HCT116 (cell line): ENCODE results near the gene PXT1. TPM values are rescaled to one million over a fixed set of nuclear protein-coding genes. Genes with fewer than 3 reads are reported as not detected.

Source experiments
- ATAC-seq: fragments of 200-7000 bp; cut with Tn5 transposase; 2 replicates; pipeline ENCODE4 v1.9.1; 2020; ENCODE audit warnings: mild to moderate bottlenecking, moderate library complexity
- BruUV-seq: library from RNA; stranded (reverse); fragments of 400-500 nt; replicated peaks from 2 replicates; lab custom pipeline; 2021; lab: Mats Ljungman, UMichigan
- CTCF ChIA-PET: fragments of 300-600 bp; sonication (Branson Sonifier 250); formaldehyde crosslinking; loops from one replicate; lab custom pipeline; 2021; ENCODE audit warnings: antibody characterized with exemption; lab: Charles Lee
- POLR2A ChIA-PET: fragments of 300-600, 350-600 bp; sonication (Branson Sonifier 250); formaldehyde crosslinking; loops from one replicate; lab custom pipeline; 2021; ENCODE audit warnings: antibody characterized with exemption; lab: Charles Lee
- RAD21 ChIA-PET, 2 experiments: fragments of 300-600 bp; sonication (Branson Sonifier 250); formaldehyde crosslinking; loops; one replicate each; lab custom pipeline; 2023; ENCODE audit warnings: low total read pairs in 2 of 2; ENCODE audit not compliant: uncharacterized antibody in 2 of 2, unreplicated experiment in 2 of 2, low non-redundant PET in 1 of 2; lab: Charles Lee
- DNase-seq: peaks from one replicate; pipeline ENCODE4 v3.0.0-alpha.2; 2010; ENCODE audit warnings: low read depth, low spot score
- H2AFZ ChIP-seq: fragments of 200-600 bp; shearing (Covaris generic), sonication (generic); 2 replicates; pipeline ENCODE4 v1.6.1; 2017; ENCODE audit warnings: low read depth, mixed run types, mixed read lengths, antibody characterized with exemption, low read length; ENCODE audit not compliant: poor library complexity, severe bottlenecking
- H3K27ac ChIP-seq: 2 replicates; pipeline ENCODE4 v1.5.1; 2012; ENCODE audit warnings: low read depth, low read length
- H3K27me3 ChIP-seq: fragments of 200-600 bp; sonication (generic); 2 replicates; pipeline ENCODE4 v1.6.1; 2016; ENCODE audit warnings: mixed run types, low read length, mixed read lengths; ENCODE audit not compliant: insufficient read depth
- H3K36me3 ChIP-seq, 2 experiments: fragments of 200-500 bp in 1 of 2; fragments of 200-600 bp in 1 of 2; sonication (Bioruptor generic) in 1 of 2; sonication (generic) in 1 of 2; 2 replicates each; pipeline versions ENCODE4 v1.5.1 to v1.6.1; 2014 to 2016; ENCODE audit warnings: low read length in 2 of 2, inconsistent platforms in 1 of 2, mixed read lengths in 1 of 2, mixed run types in 1 of 2; ENCODE audit not compliant: insufficient read depth in 2 of 2, control insufficient read depth in 1 of 2
- H3K4me1 ChIP-seq, 2 experiments: fragments of 200-600 bp in 1 of 2; sonication (generic) in 1 of 2; 2 replicates each; pipeline versions ENCODE4 v1.5.1 to v1.6.1; 2012 to 2017; ENCODE audit warnings: low read length in 2 of 2, inconsistent platforms in 1 of 2, mild to moderate bottlenecking in 1 of 2, mixed read lengths in 1 of 2, mixed run types in 1 of 2, moderate library complexity in 1 of 2; ENCODE audit not compliant: insufficient read depth in 2 of 2, control insufficient read depth in 1 of 2
- H3K4me2 ChIP-seq: fragments of 200-600 bp; sonication (generic); 2 replicates; pipeline ENCODE4 v1.6.1; 2017; ENCODE audit warnings: mixed run types, low read length, mixed read lengths
- H3K4me3 ChIP-seq, 2 experiments: fragments of 200-600 bp in 1 of 2; sonication (generic) in 1 of 2; replicated peaks in 1 of 2; 2 replicates each; pipeline ENCODE4 v1.5.1; 2011 to 2016; ENCODE audit warnings: low read length in 2 of 2, control low read depth in 1 of 2, low read depth in 1 of 2, mild to moderate bottlenecking in 1 of 2, mixed read lengths in 1 of 2, mixed run types in 1 of 2
- H3K79me2 ChIP-seq: fragments of 200-600 bp; sonication (generic); 2 replicates; pipeline ENCODE4 v1.6.1; 2017; ENCODE audit warnings: mild to moderate bottlenecking, mixed run types, low read length, moderate library complexity, mixed read lengths; ENCODE audit not compliant: insufficient read depth
- H3K9ac ChIP-seq: fragments of 200-600 bp; sonication (generic); 2 replicates; pipeline ENCODE4 v1.6.1; 2016; ENCODE audit warnings: low read length, mixed read lengths
- H3K9me2 ChIP-seq: fragments of 200-600 bp; sonication (generic), shearing (Covaris generic); 2 replicates; pipeline ENCODE4 v1.6.1; 2017; ENCODE audit warnings: mixed run types, mild to moderate bottlenecking, moderate library complexity; ENCODE audit not compliant: insufficient read depth
- H3K9me3 ChIP-seq, 2 experiments: fragments of 200-500 bp in 1 of 2; fragments of 200-600 bp in 1 of 2; sonication (Bioruptor generic) in 1 of 2; sonication (generic) in 1 of 2; 2 replicates each; pipeline ENCODE4 v1.6.1; 2014 to 2017; ENCODE audit warnings: low read length in 2 of 2, mixed read lengths in 2 of 2, inconsistent platforms in 1 of 2, low read depth in 1 of 2, mild to moderate bottlenecking in 1 of 2, mixed run types in 1 of 2, moderate library complexity in 1 of 2; ENCODE audit not compliant: control insufficient read depth in 1 of 2, insufficient read depth in 1 of 2
- H4K20me1 ChIP-seq: fragments of 200-600 bp; sonication (generic), shearing (Covaris generic); 2 replicates; pipeline ENCODE4 v1.6.1; 2017; ENCODE audit warnings: mixed run types, mild to moderate bottlenecking, moderate library complexity; ENCODE audit not compliant: insufficient read depth
- ATF3 ChIP-seq: IDR thresholded peaks from 2 replicates; pipeline ENCODE4 v1.6.1; 2012
- CBX3 ChIP-seq: IDR thresholded peaks from 2 replicates; pipeline ENCODE4 v1.6.1; 2012; ENCODE audit warnings: low read depth
- CEBPB ChIP-seq: IDR thresholded peaks from 2 replicates; pipeline ENCODE4 v1.6.1; 2012; ENCODE audit warnings: low read depth
- CTCF ChIP-seq, 3 experiments: fragments of 200-600 bp in 1 of 3; sonication (generic) in 1 of 3; IDR thresholded peaks in 2 of 3; conservative IDR thresholded peaks in 1 of 3; 2 replicates each; pipeline ENCODE4 v1.5.1; 2012 to 2017; ENCODE audit warnings: low read depth in 2 of 3, low read length in 2 of 3, antibody characterized with exemption in 1 of 3, borderline replicate concordance in 1 of 3, control low read depth in 1 of 3, mild to moderate bottlenecking in 1 of 3, mixed read lengths in 1 of 3, mixed run types in 1 of 3, moderate library complexity in 1 of 3; ENCODE audit not compliant: insufficient read depth in 1 of 3
- EGR1 ChIP-seq: IDR thresholded peaks from 2 replicates; pipeline ENCODE4 v1.6.1; 2012; ENCODE audit warnings: low read depth
- ELF1 ChIP-seq: IDR thresholded peaks from 2 replicates; pipeline ENCODE4 v1.6.1; 2012; ENCODE audit warnings: low read depth, borderline replicate concordance
- EZH2phosphoT487 ChIP-seq: fragments of 200-600 bp; IDR thresholded peaks from 2 replicates; pipeline ENCODE4 v1.6.1; 2018; ENCODE audit warnings: antibody characterized with exemption, borderline replicate concordance
- FOSL1 ChIP-seq: IDR thresholded peaks from 2 replicates; pipeline ENCODE4 v1.6.1; 2012; ENCODE audit warnings: low read depth
- MAX ChIP-seq: IDR thresholded peaks from 2 replicates; pipeline ENCODE4 v1.6.1; 2012
- POLR2AphosphoS5 ChIP-seq: IDR thresholded peaks from 2 replicates; pipeline ENCODE4 v1.6.1; 2011; ENCODE audit warnings: mild to moderate bottlenecking, low read depth, low read length, moderate library complexity
- RAD21 ChIP-seq: IDR thresholded peaks from 2 replicates; pipeline ENCODE4 v1.6.1; 2012; ENCODE audit warnings: low read depth, mild to moderate bottlenecking
- SIN3A ChIP-seq: IDR thresholded peaks from 2 replicates; pipeline ENCODE4 v1.6.1; 2012; ENCODE audit warnings: low read depth
- SP1 ChIP-seq: IDR thresholded peaks from 2 replicates; pipeline ENCODE4 v1.6.1; 2012; ENCODE audit warnings: low read depth
- TCF7L2 ChIP-seq: IDR thresholded peaks from 2 replicates; pipeline ENCODE4 v1.7.0; 2011; ENCODE audit warnings: borderline replicate concordance, inconsistent platforms; ENCODE audit not compliant: insufficient read depth, insufficient read length; ENCODE audit errors: extremely low read depth
- YY1 ChIP-seq: IDR thresholded peaks from 2 replicates; pipeline ENCODE4 v1.6.1; 2011; ENCODE audit warnings: low read length, low read depth, moderate library complexity, mild to moderate bottlenecking; ENCODE audit not compliant: insufficient replicate concordance; ENCODE audit errors: extremely low read depth
- ZBTB33 ChIP-seq: IDR thresholded peaks from 2 replicates; pipeline ENCODE4 v1.6.1; 2011; ENCODE audit warnings: mild to moderate bottlenecking, low read length, moderate library complexity; ENCODE audit not compliant: insufficient replicate concordance; ENCODE audit errors: extremely low read depth
- ZFX ChIP-seq: fragments of 450-650 bp; IDR thresholded peaks from 2 replicates; pipeline ENCODE4 v1.6.1; 2017
- intact Hi-C: fragments of 100-400 bp; cut with micrococcal nuclease; formaldehyde crosslinking; loops from 2 replicates; pipeline ENCODE4 v1.10.0; 2022
- total RNA-seq: library from RNA; stranded (reverse); gene quantifications from one replicate; pipeline ENCODE4 v1.2.1, GENCODE V29; 2021; ENCODE audit not compliant: unreplicated experiment

PXT1 gene
- total RNA-seq, 1 experiment from 2014 or later, result 0.17 TPM

GRCh38 chr6:36378243-36378920 lies 64.3 kb downstream of the PXT1 start:
- Histone ChIP-seq H3K27me3 (no peaks in the 10 kb centered on the region), H3K9ac (no peak overlapping the region), H3K9me2 (no peaks in the 10 kb centered on the region), H3K4me3 (no peak overlapping the region), H3K4me2 (no peak overlapping the region), H4K20me1 (no peaks in the 10 kb centered on the region), H3K79me2 (no peaks in the 10 kb centered on the region), H3K4me1 (no peaks in the 10 kb centered on the region), H3K9me3 (no peaks in the 10 kb centered on the region), H2AFZ (no peak overlapping the region), H3K27ac (no peak overlapping the region), H3K36me3 (no peaks in the 10 kb centered on the region)
- ChIA-PET CTCF (no interaction called here), RAD21 (no interaction called here), POLR2A (no interaction called here)
- BruUV-seq, result no TSS peak
- intact Hi-C loops, result no loop called here
- TF ChIP-seq RAD21 (no peak), EGR1 (no peak)
- ATAC-seq (no peak), DNase-seq (no peak)

DNA sequence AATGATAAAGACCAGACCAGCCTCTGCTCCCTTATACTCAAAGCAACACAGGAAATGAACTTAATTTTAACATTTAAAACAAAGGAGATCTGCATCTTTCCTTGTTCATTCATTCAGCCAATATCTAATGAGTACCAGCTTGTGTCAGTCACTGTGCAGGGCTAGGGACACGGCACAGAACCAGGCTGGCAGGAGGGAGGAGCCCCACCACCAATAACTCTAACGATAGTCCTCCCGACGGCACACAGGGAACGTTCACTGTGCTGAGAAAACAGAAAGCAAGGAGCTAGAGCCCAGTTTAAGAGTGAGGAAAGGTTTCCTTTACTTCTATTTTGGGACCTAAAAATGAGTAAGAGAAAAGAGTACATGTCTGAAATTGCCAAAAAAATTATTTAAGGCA lies 65.1 kb downstream of the PXT1 start:
- no peak overlapping the region for H2AFZ ChIP-seq
- no peak overlapping the region for H3K4me3 ChIP-seq
- H3K27ac ChIP-seq, result no peak overlapping the region
- no peaks in the 10 kb centered on the region for H3K79me2 ChIP-seq
- no peaks in the 10 kb centered on the region for H3K9me3 ChIP-seq
- CTCF ChIA-PET, result no interaction called here
- DNase-seq, result no peak
- intact Hi-C loops, result no loop called here
- H3K36me3 ChIP-seq, result no peaks in the 10 kb centered on the region
- no TSS peak for BruUV-seq
- no peak overlapping the region for H3K9ac ChIP-seq
- H3K4me2 ChIP-seq, result no peak overlapping the region
- no peaks in the 10 kb centered on the region for H3K9me2 ChIP-seq
- TF ChIP-seq ATF3 (no peak), YY1 (no peak), CTCF (IDR thresholded peaks at IDR 0.05 in 2 of 3, conservative IDR thresholded peaks at IDR 0.05 in 1 of 3; ENCODE audit: borderline replicate concordance in 1 of 3, insufficient read depth in 1 of 3, low read depth in 2 of 3, low read length in 2 of 3) (no peak), ZBTB33 (no peak), ZFX (no peak), CEBPB (no peak), EZH2phosphoT487 (no peak), SP1 (no peak), EGR1 (no peak), RAD21 (no peak), MAX (no peak), TCF7L2 (no peak), CBX3 (no peak), ELF1 (no peak), POLR2AphosphoS5 (no peak), SIN3A (no peak), FOSL1 (no peak)
- TF ChIP-seq, all 23 proteins: peak for 0
- ChIA-PET POLR2A (no interaction called here), RAD21 (no interaction called here)
- Histone ChIP-seq H3K27me3 (no peaks in the 10 kb centered on the region), H3K4me1 (no peaks in the 10 kb centered on the region), H4K20me1 (no peaks in the 10 kb centered on the region)
- ATAC-seq, result no peak
